GM12878 (cell line): ENCODE measurements around the gene ZDHHC22. TPM values are rescaled to one million over a fixed set of nuclear protein-coding genes. Genes with fewer than 3 reads are reported as not detected.

Experiments
- ATAC-seq: fragments of 200-7000 bp; cut with Tn5 transposase; 3 replicates; pipeline ENCODE4 v1.9.1; 2020; ENCODE audit warnings: mild to moderate bottlenecking, moderate library complexity
- BruUV-seq: library from RNA; stranded (reverse); fragments of 400-500 nt; replicated peaks from 2 replicates; lab custom pipeline; 2021; lab: Mats Ljungman, UMichigan
- CTCF ChIA-PET: fragments of 300-600 bp; sonication (Branson Sonifier 250); formaldehyde crosslinking; extraction: SDS; loops from one replicate; lab custom pipeline; 2021; ENCODE audit warnings: inconsistent platforms; lab: Yijun Ruan, JAX
- POLR2A ChIA-PET: fragments of 350-600 bp; formaldehyde crosslinking; extraction: SDS; loops from one replicate; lab custom pipeline; 2021; ENCODE audit warnings: inconsistent platforms; lab: Charles Lee
- RAD21 ChIA-PET: fragments of 300-600 bp; sonication (Branson Sonifier 250); formaldehyde crosslinking; loops from one replicate; lab custom pipeline; 2023; ENCODE audit warnings: antibody characterized with exemption; ENCODE audit not compliant: unreplicated experiment; lab: Charles Lee
- SMC1A ChIA-PET: fragments of 300-600 bp; sonication (Branson Sonifier 250); formaldehyde crosslinking; loops from one replicate; lab custom pipeline; 2023; ENCODE audit not compliant: unreplicated experiment, uncharacterized antibody; lab: Charles Lee
- DNase-seq: peaks from one replicate; pipeline ENCODE4 v3.0.0-alpha.2; 2011; ENCODE audit warnings: low read depth, low spot score
- FAIRE-seq: peaks from 3 replicates; lab custom pipeline; 2011; peaks lifted over from hg19 to GRCh38; lab: Jason Lieb, UNC
- H2AFZ ChIP-seq: 2 replicates; pipeline ENCODE4 v1.6.0; 2011; ENCODE audit warnings: low read depth, low read length, control low read depth; ENCODE audit not compliant: control insufficient read depth
- H3K27ac ChIP-seq: 2 replicates; pipeline ENCODE4 v1.5.1; 2011; ENCODE audit warnings: control low read depth; ENCODE audit not compliant: control insufficient read depth, insufficient read depth
- H3K27me3 ChIP-seq, 2 experiments: replicated peaks in 1 of 2; 2 replicates each; pipeline versions ENCODE4 v1.6.0 to v1.6.1; 2011; ENCODE audit warnings: low read length in 1 of 2; ENCODE audit not compliant: control insufficient read depth in 2 of 2, insufficient read depth in 2 of 2
- H3K36me3 ChIP-seq, 2 experiments: 2 replicates each; pipeline ENCODE4 v1.5.1; 2011; ENCODE audit warnings: low read length in 1 of 2; ENCODE audit not compliant: control insufficient read depth in 2 of 2, insufficient read depth in 2 of 2
- H3K4me1 ChIP-seq: 2 replicates; pipeline ENCODE4 v1.6.1; 2011; ENCODE audit warnings: mild to moderate bottlenecking, low read length, moderate library complexity, mixed read lengths; ENCODE audit not compliant: control insufficient read depth, insufficient read depth
- H3K4me2 ChIP-seq: 2 replicates; pipeline ENCODE4 v1.6.0; 2011; ENCODE audit warnings: control low read depth; ENCODE audit not compliant: control insufficient read depth, insufficient read depth
- H3K4me3 ChIP-seq: fragments of 200-600 bp; sonication (generic); 2 replicates; pipeline ENCODE4 v1.5.1; 2016
- H3K79me2 ChIP-seq: 2 replicates; pipeline ENCODE4 v1.6.0; 2011; ENCODE audit warnings: low read length; ENCODE audit not compliant: control insufficient read depth, insufficient read depth
- H3K9ac ChIP-seq: 2 replicates; pipeline ENCODE4 v1.8.0; 2011; ENCODE audit warnings: low read length, control low read depth, mixed read lengths; ENCODE audit not compliant: control insufficient read depth, insufficient read depth
- H3K9me3 ChIP-seq: replicated peaks from 3 replicates; pipeline ENCODE4 v1.5.1; 2011; ENCODE audit warnings: mild to moderate bottlenecking, low read length; ENCODE audit not compliant: control insufficient read depth, insufficient read depth
- H4K20me1 ChIP-seq: 2 replicates; pipeline ENCODE4 v1.6.0; 2011; ENCODE audit not compliant: control insufficient read depth, insufficient read depth
- DPF2 ChIP-seq: fragments of 450-650 bp; IDR thresholded peaks from 2 replicates; pipeline ENCODE4 v1.6.1; 2017; ENCODE audit warnings: mild to moderate bottlenecking
- FOXM1 ChIP-seq: IDR thresholded peaks from 2 replicates; pipeline ENCODE4 v1.6.1; 2012; ENCODE audit warnings: low read depth, mild to moderate bottlenecking, inconsistent platforms, low read length, moderate library complexity
- GABPA ChIP-seq: IDR thresholded peaks from 2 replicates; pipeline ENCODE4 v1.6.1; 2014; ENCODE audit warnings: antibody characterized with exemption, low read depth, mild to moderate bottlenecking, inconsistent platforms
- JUND ChIP-seq: IDR thresholded peaks from 2 replicates; pipeline ENCODE4 v1.6.1; 2012; ENCODE audit warnings: low read depth, mild to moderate bottlenecking, low read length, improper control_type of control experiment, moderate library complexity
- SMAD1 ChIP-seq: fragments of 450-650 bp; IDR thresholded peaks from 2 replicates; pipeline ENCODE4 v1.6.1; 2018; ENCODE audit warnings: mild to moderate bottlenecking, low read depth; ENCODE audit not compliant: partially characterized antibody
- STAT1 ChIP-seq: fragments of 450-650 bp; conservative IDR thresholded peaks from 2 replicates; pipeline ENCODE4 v1.6.1; 2014; ENCODE audit warnings: antibody characterized with exemption, mild to moderate bottlenecking
- ZNF384 ChIP-seq: IDR thresholded peaks from 2 replicates; pipeline ENCODE4 v1.6.1; 2012; ENCODE audit warnings: low read depth, mild to moderate bottlenecking, low read length, improper control_type of control experiment, borderline replicate concordance
- WGBS: methylation state at CpG from one replicate; pipeline ENCODE4 v1.1.6; 2016; ENCODE audit warnings: low lambda C conversion rate; ENCODE audit not compliant: insufficient replicate concordance, insufficient coverage; ENCODE audit errors: missing lambda C conversion rate; 5-methylcytosine and 5-hydroxymethylcytosine counted together
- in situ Hi-C: fragments of 300-500 bp; cut with MboI; formaldehyde crosslinking; loops from 9 replicates; pipeline ENCODE4 v1.14.3; 2018; ENCODE audit warnings: mixed read lengths
- intact Hi-C: fragments of 100-400 bp; cut with micrococcal nuclease; formaldehyde crosslinking; loops from one replicate; pipeline ENCODE4 v1.14.2; 2022; ENCODE audit not compliant: unreplicated experiment
- polyA plus RNA-seq, 11 experiments: library from polyadenylated mRNA; depleted of rRNA in 4 of 11; unstranded in 6 of 11; stranded (reverse) in 5 of 11; fragments of >200 nt; fragmentation: Nextera tagmentation in 4 of 11; fragmentation: Illumina TruSeq in 1 of 11; extraction: Ambion mirVana in 4 of 11; extraction: Trizol in 1 of 11; gene quantifications; 1 replicate in 1 of 11; 2 replicates in 10 of 11; pipeline versions ENCODE4 v1.2.1 to v1.2.3, GENCODE V29; 2011 to 2016; ENCODE audit warnings: inconsistent platforms in 2 of 11, missing spikeins in 2 of 11, low read depth in 1 of 11
- total RNA-seq, 4 experiments: library from RNA; depleted of rRNA in 3 of 4; stranded (reverse); fragments of >200 nt in 3 of 4; fragmentation: Illumina TruSeq in 1 of 4; extraction: Trizol in 1 of 4; gene quantifications; 2 replicates each; pipeline versions ENCODE4 v1.2.1 to v1.2.3, GENCODE V29; 2013 to 2021
- TF ChIP-seq, protein P1 (sequence below): fragments of 450-650 bp; IDR thresholded peaks from 2 replicates; pipeline ENCODE4 v1.6.1; 2016; ENCODE audit warnings: mild to moderate bottlenecking

ZDHHC22 gene
- total and polyA plus RNA-seq, 10 of the 15 experiments (the other 5 are each of a cell fraction or from before 2014, with no cell fraction given) = 0.06 TPM; not detected in 9

DNA sequence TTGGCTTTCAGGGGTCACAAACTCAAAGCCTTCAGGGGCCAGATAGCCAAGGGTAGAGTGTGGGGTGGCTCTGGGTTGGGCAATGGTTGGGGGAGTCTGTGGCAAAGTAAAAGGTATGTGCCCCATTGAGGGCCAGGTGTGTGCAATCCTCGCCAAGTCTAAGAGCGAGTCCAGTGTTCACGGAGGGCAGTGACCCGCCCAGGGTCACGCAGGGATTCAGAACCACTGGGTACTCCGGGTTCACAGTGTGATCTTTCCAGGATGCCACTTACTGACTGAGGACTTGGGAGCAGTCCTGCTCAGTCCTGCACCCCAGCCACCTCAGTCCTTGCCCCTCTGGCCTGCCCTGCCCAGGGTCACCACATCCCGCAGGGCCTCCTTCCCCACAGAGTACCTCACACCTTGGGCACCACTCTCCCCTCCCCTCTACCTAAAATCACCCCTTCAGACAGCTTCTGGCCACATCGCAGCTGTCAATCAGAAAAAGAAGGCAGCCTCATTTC, 15.7 kb downstream of the ZDHHC22 start:
- in situ Hi-C loops = no loop called here

More for the DNA sequence above, 15.7 kb downstream of the ZDHHC22 start:
- TF ChIP-seq FOXM1 = no peak
- TF ChIP-seq JUND = no peak
- TF ChIP-seq GABPA = no peak
- no peak for TF ChIP-seq STAT1
- TF ChIP-seq DPF2 = no peak
- no peak for TF ChIP-seq ZNF384
- no peak for TF ChIP-seq SMAD1
- TF ChIP-seq, protein P1, sequence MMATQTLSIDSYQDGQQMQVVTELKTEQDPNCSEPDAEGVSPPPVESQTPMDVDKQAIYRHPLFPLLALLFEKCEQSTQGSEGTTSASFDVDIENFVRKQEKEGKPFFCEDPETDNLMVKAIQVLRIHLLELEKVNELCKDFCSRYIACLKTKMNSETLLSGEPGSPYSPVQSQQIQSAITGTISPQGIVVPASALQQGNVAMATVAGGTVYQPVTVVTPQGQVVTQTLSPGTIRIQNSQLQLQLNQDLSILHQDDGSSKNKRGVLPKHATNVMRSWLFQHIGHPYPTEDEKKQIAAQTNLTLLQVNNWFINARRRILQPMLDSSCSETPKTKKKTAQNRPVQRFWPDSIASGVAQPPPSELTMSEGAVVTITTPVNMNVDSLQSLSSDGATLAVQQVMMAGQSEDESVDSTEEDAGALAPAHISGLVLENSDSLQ = peak; percentile 37; the same call in 1 of the 2 replicates
- no peak overlapping the region for H3K27ac ChIP-seq
- H3K9ac ChIP-seq = no peak overlapping the region
- intact Hi-C loops = loop anchor here (2.0 kb wide), 1 partner anchor 55 kb away; no protein-coding TSS in a partner anchor
- FAIRE-seq = no peak
- H3K36me3 ChIP-seq = no peaks in the 10 kb centered on the region
- CTCF ChIA-PET = interaction anchor here (0.8 to 21.2 kb wide), 13 partner anchors 10 to 252 kb away, joined by 3 to 445 read pairs (median 6); partner anchors contain the start of gene CIPC
- no peak for DNase-seq
- SMC1A ChIA-PET = interaction anchor here (3.0 to 20.2 kb wide), 2 partner anchors 24 to 56 kb away, joined by 14 to 428 read pairs; partner anchors contain the start of gene CIPC
- H3K4me1 ChIP-seq = peaks cover 38% of the 10 kb centered on the region
- H3K9me3 ChIP-seq = no peaks in the 10 kb centered on the region
- RAD21 ChIA-PET = interaction anchor here (0.8 to 2.6 kb wide), 7 partner anchors 25 to 57 kb away, joined by 3 to 14 read pairs (median 5); partner anchors contain the start of gene CIPC
- no peaks in the 10 kb centered on the region for H3K79me2 ChIP-seq
- no peak overlapping the region; the same call in 1 of the 2 replicates for H3K4me2 ChIP-seq
- H3K27me3 ChIP-seq = peaks cover 6 to 7% of the 10 kb centered on the region in 2 experiments; a peak in 2 of 4 replicates
- H2AFZ ChIP-seq = no peak overlapping the region
- 74% methylated on average over 8 of the region's 8 CpGs for WGBS
- BruUV-seq = no TSS peak
- POLR2A ChIA-PET = no interaction called here
- no peak for ATAC-seq
- no peak overlapping the region for H3K4me3 ChIP-seq
- H4K20me1 ChIP-seq = no peaks in the 10 kb centered on the region
